ENCODE data around the gene PAPPA.

PAPPA gene

GRCh38 chr9:116309900-116310611 is 156.5 kb downstream of the PAPPA start:
- Histone ChIP-seq H3K4me2 (no peak overlapping the region), H3K36me3 (no peaks in the 10 kb centered on the region), H4K20me1 (no peaks in the 10 kb centered on the region), H3K27me3 (no peaks in the 10 kb centered on the region), H3K4me1 (no peaks in the 10 kb centered on the region), H3K9me3 (no peaks in the 10 kb centered on the region), H3K4me3 (no peak overlapping the region), H3K9ac (no peak overlapping the region), H3K27ac (no peak overlapping the region)
- no peak for TF ChIP-seq Cebpa-rat (IDR thresholded peaks at IDR 0.05)

- no peak overlapping the region for H3K4me3 ChIP-seq
- TF ChIP-seq Cebpa-rat (IDR thresholded peaks at IDR 0.05): no peak
- H3K27ac ChIP-seq: no peak overlapping the region
- no peaks in the 10 kb centered on the region for H3K9me3 ChIP-seq
- H3K4me2 ChIP-seq: no peak overlapping the region
- no peaks in the 10 kb centered on the region for H3K4me1 ChIP-seq
- no peak overlapping the region for H3K9ac ChIP-seq
- no peaks in the 10 kb centered on the region for H3K27me3 ChIP-seq
- H4K20me1 ChIP-seq: no peaks in the 10 kb centered on the region
- H3K36me3 ChIP-seq: no peaks in the 10 kb centered on the region
These were observed 158.6 kb downstream of the PAPPA start for GRCh38 chr9:116312221-116312620.

GRCh38 chr9:116313638-116314037 is 160.0 kb downstream of the PAPPA start:
- Histone ChIP-seq H3K36me3 (no peaks in the 10 kb centered on the region), H3K27ac (no peak overlapping the region), H3K9ac (no peak overlapping the region), H3K4me2 (no peak overlapping the region), H4K20me1 (no peaks in the 10 kb centered on the region), H3K4me3 (no peak overlapping the region), H3K9me3 (no peaks in the 10 kb centered on the region), H3K27me3 (no peaks in the 10 kb centered on the region), H3K4me1 (no peaks in the 10 kb centered on the region)
- no peak for TF ChIP-seq Cebpa-rat (IDR thresholded peaks at IDR 0.05)

- no peak overlapping the region for H3K4me2 ChIP-seq
- H3K27me3 ChIP-seq: no peaks in the 10 kb centered on the region
- no peak overlapping the region for H3K27ac ChIP-seq
- H3K4me1 ChIP-seq: peaks cover 8% of the 10 kb centered on the region
- no peaks in the 10 kb centered on the region for H3K36me3 ChIP-seq
- H3K9ac ChIP-seq: no peak overlapping the region
- H4K20me1 ChIP-seq: no peaks in the 10 kb centered on the region
- H3K9me3 ChIP-seq: no peaks in the 10 kb centered on the region
- no peak overlapping the region for H3K4me3 ChIP-seq
- no peak for TF ChIP-seq Cebpa-rat (IDR thresholded peaks at IDR 0.05)
These were observed 162.7 kb downstream of the PAPPA start for GRCh38 chr9:116316246-116316645.

GRCh38 chr9:116317503-116317902 is 163.9 kb downstream of the PAPPA start:
- no peak overlapping the region for H3K4me2 ChIP-seq
- H4K20me1 ChIP-seq: no peaks in the 10 kb centered on the region
- no peaks in the 10 kb centered on the region for H3K27me3 ChIP-seq
- no peak for TF ChIP-seq Cebpa-rat (IDR thresholded peaks at IDR 0.05)
- H3K4me1 ChIP-seq: peaks cover 8% of the 10 kb centered on the region
- no peak overlapping the region for H3K27ac ChIP-seq
- no peaks in the 10 kb centered on the region for H3K36me3 ChIP-seq
- H3K4me3 ChIP-seq: no peak overlapping the region
- no peak overlapping the region for H3K9ac ChIP-seq
- no peaks in the 10 kb centered on the region for H3K9me3 ChIP-seq

GRCh38 chr9:116318468-116319374 is 165.1 kb downstream of the PAPPA start:
- no peak overlapping the region for H3K27ac ChIP-seq
- H3K4me2 ChIP-seq: no peak overlapping the region
- H3K4me1 ChIP-seq: peaks cover 8% of the 10 kb centered on the region
- H3K36me3 ChIP-seq: no peaks in the 10 kb centered on the region
- no peaks in the 10 kb centered on the region for H3K9me3 ChIP-seq
- no peaks in the 10 kb centered on the region for H3K27me3 ChIP-seq
- no peak for TF ChIP-seq Cebpa-rat (IDR thresholded peaks at IDR 0.05)
- H3K9ac ChIP-seq: no peak overlapping the region
- H3K4me3 ChIP-seq: no peak overlapping the region
- no peaks in the 10 kb centered on the region for H4K20me1 ChIP-seq

- Histone ChIP-seq H3K27ac (no peak overlapping the region), H3K4me2 (no peak overlapping the region), H4K20me1 (no peaks in the 10 kb centered on the region), H3K9ac (no peak overlapping the region), H3K4me1 (peaks cover 8% of the 10 kb centered on the region), H3K27me3 (no peaks in the 10 kb centered on the region), H3K4me3 (no peak overlapping the region), H3K36me3 (no peaks in the 10 kb centered on the region), H3K9me3 (no peaks in the 10 kb centered on the region)
- no peak for TF ChIP-seq Cebpa-rat (IDR thresholded peaks at IDR 0.05)
These were observed 165.9 kb downstream of the PAPPA start for GRCh38 chr9:116319480-116319879.

GRCh38 chr9:116320290-116320689 is 166.7 kb downstream of the PAPPA start:
- Histone ChIP-seq H3K4me1 (peaks cover 8% of the 10 kb centered on the region), H3K27ac (no peak overlapping the region), H3K9ac (no peak overlapping the region)

GRCh38 chr9:116322521-116322920 is 168.9 kb downstream of the PAPPA start:
- Histone ChIP-seq H3K9me3 (no peaks in the 10 kb centered on the region), H3K4me1 (peaks cover 8% of the 10 kb centered on the region), H3K4me3 (no peak overlapping the region), H3K27me3 (no peaks in the 10 kb centered on the region), H3K9ac (no peak overlapping the region), H3K36me3 (no peaks in the 10 kb centered on the region), H3K27ac (no peak overlapping the region), H3K4me2 (no peak overlapping the region), H4K20me1 (no peaks in the 10 kb centered on the region)
- no peak for TF ChIP-seq Cebpa-rat (IDR thresholded peaks at IDR 0.05)

More at GRCh38 chr9:116320290-116320689, 166.7 kb downstream of the PAPPA start:
- no peaks in the 10 kb centered on the region for H3K27me3 ChIP-seq
- no peak overlapping the region for H3K4me3 ChIP-seq
- no peaks in the 10 kb centered on the region for H4K20me1 ChIP-seq
- no peaks in the 10 kb centered on the region for H3K9me3 ChIP-seq
- no peaks in the 10 kb centered on the region for H3K36me3 ChIP-seq
- H3K4me2 ChIP-seq: peak overlapping the region; percentile 30; the same call in 1 of the 2 replicates
- TF ChIP-seq Cebpa-rat (IDR thresholded peaks at IDR 0.05): no peak

- no peak overlapping the region for H3K4me2 ChIP-seq
- no peak overlapping the region for H3K27ac ChIP-seq
These were observed 169.4 kb downstream of the PAPPA start for GRCh38 chr9:116323012-116323411.

More at GRCh38 chr9:116323012-116323411, 169.4 kb downstream of the PAPPA start:
- H3K9ac ChIP-seq: no peak overlapping the region
- peaks cover 8% of the 10 kb centered on the region for H3K4me1 ChIP-seq
- no peaks in the 10 kb centered on the region for H3K9me3 ChIP-seq
- H4K20me1 ChIP-seq: no peaks in the 10 kb centered on the region
- no peaks in the 10 kb centered on the region for H3K27me3 ChIP-seq
- no peak for TF ChIP-seq Cebpa-rat (IDR thresholded peaks at IDR 0.05)
- H3K4me3 ChIP-seq: no peak overlapping the region
- no peaks in the 10 kb centered on the region for H3K36me3 ChIP-seq

Measured in BLaER1 (cell line).